GM21423 (cell line): ENCODE measurements around the gene SLC25A47.
A peak's percentile ranks its signal among the peaks of the same experiment; 100 is the strongest.
"Not testable (repeated sequence)": the region's sequence is repeated elsewhere in the genome, so short reads cannot be mapped to it uniquely, and the experiment has no call there.

Experiments used
- ATAC-seq: cut with Tn5 transposase; IDR thresholded peaks from one replicate; pipeline ENCODE4 v1.9.1; 2021; ENCODE audit warnings: mild to moderate bottlenecking, moderate library complexity; ENCODE audit not compliant: unreplicated experiment

SLC25A47 gene

GRCh38 chr14:100289916-100290606 lies 33.1 kb upstream of the SLC25A47 start:
- no peak for ATAC-seq

GRCh38 chr14:100290607-100291304 lies 32.4 kb upstream of the SLC25A47 start:
- no peak for ATAC-seq

GRCh38 chr14:100291305-100292075 lies 31.6 kb upstream of the SLC25A47 start:
- ATAC-seq = no peak

DNA sequence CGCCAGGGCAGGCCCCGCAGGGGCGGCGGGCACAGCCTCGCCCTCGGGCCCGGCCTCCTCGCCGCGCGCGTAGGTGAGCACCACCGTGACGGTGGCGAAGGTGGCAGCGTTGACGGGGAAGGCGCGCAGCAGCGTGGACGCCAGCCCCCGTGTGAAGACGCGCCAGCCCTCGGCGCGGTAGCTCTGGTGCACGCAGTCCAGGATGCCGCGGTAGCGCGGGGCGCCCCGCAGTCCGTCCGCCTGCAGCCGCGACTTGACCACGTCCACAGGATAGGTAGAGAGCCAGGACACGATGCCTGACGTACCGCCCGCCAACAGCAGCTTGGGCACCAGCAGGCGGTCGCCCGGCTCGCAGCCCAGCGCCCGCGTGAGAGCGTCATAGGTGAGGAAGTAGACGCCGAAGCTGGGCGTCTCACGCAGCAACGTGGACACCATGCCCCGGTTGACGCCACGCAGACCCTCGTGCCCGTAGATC lies 30.8 kb upstream of the SLC25A47 start:
- no peak for ATAC-seq

DNA sequence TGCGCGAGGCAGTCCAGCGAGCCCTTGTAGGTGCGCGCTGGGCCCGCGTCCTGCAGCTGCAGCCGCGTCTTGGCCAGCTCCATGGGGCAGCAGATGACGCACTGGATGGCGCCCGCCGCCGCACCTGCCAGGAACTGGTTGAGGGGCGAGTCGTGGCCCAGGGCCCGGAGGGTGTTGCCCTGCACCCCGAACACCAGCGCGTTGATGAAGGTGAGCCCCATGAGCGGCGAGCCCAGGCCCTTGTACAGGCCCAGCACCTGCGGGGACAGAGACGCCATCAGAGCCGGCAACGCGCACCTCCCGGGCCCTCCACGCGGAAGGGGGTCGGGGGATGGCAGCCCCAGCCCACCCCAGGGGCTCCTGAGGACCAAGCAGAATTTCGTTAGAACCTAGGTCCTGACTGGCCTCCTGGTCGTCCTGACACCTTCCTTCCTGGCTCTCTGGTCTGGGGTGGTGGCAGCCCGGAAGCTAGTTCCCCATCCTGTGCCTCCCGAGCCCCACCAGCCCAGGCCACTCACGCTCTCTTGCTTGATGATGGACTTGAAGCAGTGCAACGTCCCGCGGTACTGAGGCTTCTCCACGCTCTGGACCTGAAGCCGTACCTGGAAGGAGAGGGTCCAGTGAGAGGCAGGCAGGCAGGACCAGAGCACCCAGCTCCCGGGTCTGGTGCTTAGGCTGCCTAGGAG lies 30.2 kb upstream of the SLC25A47 start:
- ATAC-seq = no peak

GRCh38 chr14:100293497-100294212 lies 29.5 kb upstream of the SLC25A47 start:
- ATAC-seq = no peak

GRCh38 chr14:100294213-100294962 lies 28.8 kb upstream of the SLC25A47 start:
- ATAC-seq = peak; percentile 42

DNA sequence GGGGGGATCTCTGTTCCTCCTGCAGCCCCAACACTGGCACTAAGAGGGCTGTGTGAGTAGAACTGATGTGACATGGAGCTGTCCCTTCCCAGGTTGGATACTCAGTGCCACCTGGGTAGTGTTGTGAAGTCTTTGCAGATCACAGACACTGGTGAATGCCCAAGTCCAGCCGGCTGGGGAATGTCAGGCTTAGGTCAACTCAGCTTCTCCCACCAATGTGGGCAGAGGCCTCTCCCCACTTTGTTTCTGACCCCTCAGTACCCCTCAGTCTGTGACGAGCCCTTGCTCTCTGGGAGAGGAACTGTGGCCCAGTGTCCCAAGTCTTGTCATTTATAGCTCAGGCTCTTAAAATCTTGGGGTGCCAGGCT lies 28.2 kb upstream of the SLC25A47 start:
- no peak for ATAC-seq

DNA sequence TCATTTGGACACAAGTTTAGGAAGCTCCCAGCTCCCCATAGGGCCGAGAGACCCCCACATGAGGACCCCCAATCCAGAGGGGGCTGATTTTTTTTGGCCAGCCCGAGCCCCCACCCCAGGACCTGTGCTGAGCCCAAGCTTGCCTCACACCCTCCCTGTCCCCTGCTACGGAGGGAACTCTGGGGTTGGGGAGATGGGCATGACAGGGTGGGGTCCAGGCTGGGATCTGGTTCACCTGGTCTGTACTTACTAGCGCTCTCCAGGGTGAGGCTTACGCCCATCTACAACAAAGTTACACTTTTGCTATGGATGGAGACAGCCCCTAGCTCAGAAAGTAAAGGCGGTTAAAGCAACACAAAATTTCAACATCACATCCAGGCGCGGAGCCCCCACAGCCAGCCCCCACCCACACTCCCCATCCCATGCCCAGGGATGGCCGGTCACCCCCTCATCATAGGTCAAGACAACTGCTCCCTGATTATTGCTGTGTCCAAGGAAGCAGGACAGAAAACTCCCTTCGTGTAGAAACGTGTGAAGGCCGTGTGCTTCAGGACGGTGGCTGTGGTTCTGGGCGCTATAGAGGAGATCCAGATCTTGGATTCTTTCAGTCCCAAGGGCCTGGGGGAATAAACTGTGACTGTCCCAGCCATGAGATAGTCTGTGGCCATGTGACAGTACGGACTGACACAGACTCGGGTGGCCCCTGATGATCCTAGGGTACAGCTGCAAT lies 27.6 kb upstream of the SLC25A47 start:
- no peak for ATAC-seq

GRCh38 chr14:100296106-100296651 lies 27.0 kb upstream of the SLC25A47 start:
- no peak for ATAC-seq

DNA sequence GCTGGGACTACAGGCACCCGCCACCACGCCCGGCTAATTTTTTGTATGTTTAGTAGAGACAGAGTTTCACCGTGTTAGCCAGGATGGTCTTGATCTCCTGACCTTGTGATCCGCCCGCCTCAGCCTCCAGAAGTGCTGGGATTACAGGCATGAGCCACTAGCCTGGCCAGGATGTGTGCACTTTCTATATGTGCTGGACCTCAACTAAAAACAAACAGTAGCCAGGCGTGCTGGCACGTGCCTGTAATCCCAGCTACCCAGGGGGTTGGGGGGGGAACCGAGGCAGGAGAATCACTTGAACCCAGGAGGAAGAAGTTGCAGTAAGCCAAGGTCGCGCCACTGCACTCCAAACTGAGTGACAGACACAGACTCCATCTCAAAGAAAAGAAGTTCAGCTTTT lies 26.4 kb upstream of the SLC25A47 start:
- not testable (repeated sequence) for ATAC-seq

GRCh38 chr14:100297320-100298300 lies 25.5 kb upstream of the SLC25A47 start:
- peak; percentile 81 for ATAC-seq

DNA sequence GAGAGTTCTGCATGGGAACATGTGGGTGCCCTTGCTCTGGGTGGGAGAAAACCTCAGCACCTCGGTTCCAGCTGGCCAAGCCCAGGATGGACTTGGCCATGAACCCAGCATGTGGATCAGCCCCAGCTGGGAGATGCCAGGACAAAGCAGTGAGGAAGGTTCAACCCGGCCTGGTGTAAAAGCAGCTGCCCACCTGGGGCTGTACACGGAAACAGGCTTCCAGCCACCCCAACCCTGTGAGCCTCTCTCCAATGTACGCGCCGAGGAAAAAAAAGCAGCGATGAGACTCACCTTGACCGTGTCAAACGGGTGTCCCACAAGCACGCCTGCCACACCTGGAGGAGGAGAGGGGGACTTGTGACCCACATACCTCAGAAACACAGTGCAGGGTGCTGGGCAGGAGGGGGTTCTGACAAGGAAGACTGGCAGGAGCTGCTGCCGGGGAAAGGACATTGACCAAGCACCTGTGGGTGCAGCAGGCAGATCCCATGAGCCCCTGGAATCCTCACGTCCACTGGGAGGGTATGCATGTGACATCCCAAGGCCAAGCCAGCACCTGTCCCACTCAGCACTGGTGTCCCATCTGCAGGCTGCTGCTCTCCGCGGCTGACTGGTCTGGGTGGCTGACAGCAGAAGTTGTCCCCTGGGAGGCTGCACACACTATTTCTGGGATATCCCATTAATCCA lies 24.4 kb upstream of the SLC25A47 start:
- no peak for ATAC-seq

DNA sequence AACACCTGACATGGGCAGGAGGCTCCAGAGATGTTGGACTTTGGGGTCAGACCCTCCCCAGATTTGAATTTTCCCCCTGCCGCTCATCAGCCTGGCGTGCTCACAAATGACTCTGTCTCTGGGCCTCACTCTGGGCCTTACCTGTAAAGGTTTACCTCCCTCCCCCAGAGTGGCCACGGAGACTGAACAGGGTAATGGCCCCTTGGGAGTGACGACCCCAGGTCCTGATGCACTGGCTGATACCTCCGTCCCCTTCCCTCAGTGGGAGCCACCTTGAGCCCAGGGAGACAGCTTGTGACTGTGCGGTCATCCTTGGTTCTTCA lies 23.9 kb upstream of the SLC25A47 start:
- ATAC-seq = no peak

DNA sequence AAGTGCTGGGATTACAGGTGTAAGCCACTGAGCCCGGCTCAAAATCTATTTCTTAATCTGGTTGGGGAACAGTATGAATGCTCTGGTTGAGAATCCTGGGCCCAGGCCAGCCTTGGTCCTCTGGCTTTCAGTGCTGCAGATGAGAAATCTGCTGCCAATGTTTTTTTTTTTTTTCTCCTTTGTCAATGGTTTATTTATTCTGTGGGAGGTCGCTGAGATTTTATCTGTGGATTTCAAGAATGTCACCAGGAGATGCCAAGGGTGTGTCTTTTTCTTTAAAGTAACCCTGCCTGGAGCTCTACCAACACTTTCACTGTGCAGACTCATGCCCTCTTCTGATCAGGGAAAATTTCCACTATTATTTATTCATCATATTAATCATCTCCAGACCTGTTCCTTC lies 20.5 kb upstream of the SLC25A47 start:
- no peak for ATAC-seq

DNA sequence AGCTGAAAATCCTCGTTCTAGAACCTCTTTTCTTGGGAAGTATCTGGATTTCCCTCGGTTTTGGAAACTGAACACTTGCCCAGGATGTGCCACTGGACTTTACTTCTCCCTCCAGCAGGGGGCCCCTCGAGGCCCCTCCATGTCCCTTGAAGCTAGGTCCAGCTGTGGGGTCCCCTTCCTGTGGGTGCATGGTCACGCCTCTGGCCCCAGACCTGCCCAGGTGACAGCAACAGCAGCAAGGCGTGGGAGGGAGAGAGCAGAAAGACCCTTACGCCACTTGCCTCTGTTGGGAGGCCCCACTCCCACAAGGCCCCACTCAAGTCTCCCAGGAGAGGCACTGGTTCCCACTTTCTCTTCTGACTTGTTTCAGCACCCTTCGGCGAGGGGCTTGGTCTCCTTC lies 20.0 kb upstream of the SLC25A47 start:
- no peak for ATAC-seq

DNA sequence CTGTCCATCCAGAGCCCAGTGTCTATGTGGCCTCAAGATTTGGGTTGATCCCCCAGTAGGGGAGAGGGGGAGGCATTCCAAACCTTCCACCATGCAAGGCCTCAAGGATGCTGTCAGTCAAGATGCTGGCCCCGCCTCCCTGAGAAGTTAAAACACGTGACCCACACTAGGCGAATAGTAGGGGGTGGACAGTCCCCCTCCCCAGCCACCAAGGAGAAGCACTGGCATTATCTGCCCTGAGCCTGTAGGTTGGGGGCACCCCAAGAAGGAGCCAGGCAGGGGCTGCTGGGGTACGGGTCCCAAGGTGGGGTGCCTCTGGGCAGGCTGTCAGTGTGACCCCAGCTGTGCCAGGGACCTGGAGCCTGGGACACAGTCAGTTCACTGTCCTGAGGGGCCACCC lies 19.2 kb upstream of the SLC25A47 start:
- no peak for ATAC-seq
